ENCODE results near the gene PRR20G. TPM values are rescaled to one million over a fixed set of nuclear protein-coding genes. Genes with fewer than 3 reads are reported as not detected.

The PRR20G gene
- total and polyA plus RNA-seq, 2 of the 8 experiments (the other 6 are each of a cell fraction or from before 2014, with no cell fraction given): 0.24 TPM; not detected in 1

GRCh38 chr3:127274200-127274760 lies 13.6 kb downstream of the PRR20G start (continued):
- TF ChIP-seq RXRA (IDR thresholded peaks at IDR 0.05; ENCODE audit: insufficient read depth, low read depth, low read length) (no peak), POLR2A (IDR thresholded peaks at IDR 0.05; ENCODE audit: control extremely low read depth in 1 of 2, low read depth in 2 of 2, low read length in 2 of 2) (no peak), POU5F1 (IDR thresholded peaks at IDR 0.05; ENCODE audit: low read depth, low read length) (no peak), TEAD4 (IDR thresholded peaks at IDR 0.05; ENCODE audit: low read depth, low read length) (no peak), BRCA1 (IDR thresholded peaks at IDR 0.05; ENCODE audit: low read depth, low read length) (no peak)
